H1 (cell line): ENCODE measurements around the gene ANGPTL8. TPM values are rescaled to one million over a fixed set of nuclear protein-coding genes. Genes with fewer than 3 reads are reported as not detected.

ENCODE experiments used
- HDAC2 ChIP-seq, 2 experiments: fragments of 300-600 bp in 1 of 2; sonication (generic) in 1 of 2; IDR thresholded peaks; 2 replicates each; pipeline ENCODE4 v1.6.1; 2011 to 2012; ENCODE audit warnings: low read depth in 2 of 2, low read length in 2 of 2, mild to moderate bottlenecking in 2 of 2, moderate library complexity in 2 of 2, borderline replicate concordance in 1 of 2, inconsistent platforms in 1 of 2
- NANOG ChIP-seq: IDR thresholded peaks from 2 replicates; pipeline ENCODE4 v1.6.1; 2011; ENCODE audit warnings: low read length, low read depth, mild to moderate bottlenecking, inconsistent platforms; ENCODE audit not compliant: insufficient read depth, poor library complexity, severe bottlenecking
- SP1 ChIP-seq: IDR thresholded peaks from 2 replicates; pipeline ENCODE4 v1.6.1; 2011; ENCODE audit warnings: low read depth, low read length
- polyA plus RNA-seq, 7 experiments: library from polyadenylated mRNA; depleted of rRNA in 3 of 7; stranded (reverse) in 5 of 7; unstranded in 2 of 7; fragments of >200 nt in 5 of 7; fragments of 200-250 nt in 2 of 7; gene quantifications; 1 replicate in 5 of 7; 2 replicates in 1 of 7; 4 replicates in 1 of 7; pipeline versions ENCODE4 v1.2.1 to v1.2.3, GENCODE V29; 2011 to 2013; ENCODE audit warnings: missing spikeins in 2 of 7, mixed read lengths in 2 of 7
- total RNA-seq: library from RNA; stranded (reverse); fragmentation: NEBNext Ultra II Directional; extraction: Animal tissue kit (Norgen Biotek cat#: 25700); gene quantifications from 2 replicates; pipeline ENCODE4 v1.2.1, GENCODE V29; 2021
- TF ChIP-seq, protein P1 (sequence below): fragments of 300-600 bp; sonication (generic); IDR thresholded peaks from 2 replicates; pipeline ENCODE4 v1.7.1; 2012; ENCODE audit warnings: low read length, moderate library complexity, mild to moderate bottlenecking, inconsistent platforms; ENCODE audit not compliant: insufficient replicate concordance
- TF ChIP-seq, protein P2 (sequence below): IDR thresholded peaks from 2 replicates; pipeline ENCODE4 v1.6.1; 2012; ENCODE audit warnings: inconsistent platforms
- TF ChIP-seq, protein P3 (sequence below): IDR thresholded peaks from 2 replicates; pipeline ENCODE4 v1.6.1; 2012; ENCODE audit warnings: low read length, inconsistent platforms
- TF ChIP-seq, protein P4 (sequence below): IDR thresholded peaks from 2 replicates; pipeline ENCODE4 v1.6.1; 2011; ENCODE audit warnings: low read length, improper control_type of control experiment

ANGPTL8 gene
- total and polyA plus RNA-seq, 2 of the 8 experiments (the other 6 are each of a cell fraction or from before 2014, with no cell fraction given): not detected

DNA sequence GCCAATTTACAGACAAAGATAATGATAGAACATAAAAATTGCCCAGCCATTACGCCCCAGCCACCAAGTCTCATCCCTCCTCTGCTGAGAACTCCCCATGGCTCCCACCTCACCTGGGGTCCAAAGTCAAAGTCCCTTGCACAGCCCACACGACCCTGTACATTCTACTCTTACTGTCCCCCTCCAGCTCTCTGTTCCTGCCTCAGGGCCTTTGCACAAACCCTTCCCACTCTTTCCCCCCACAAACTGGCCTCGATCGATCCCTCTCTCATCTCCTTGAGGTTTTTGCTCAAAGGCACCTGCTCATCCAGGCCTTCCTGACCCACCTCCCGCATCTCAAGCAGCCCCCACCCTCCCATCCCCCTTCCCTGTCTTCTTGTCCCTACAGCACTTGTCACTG lies 21.6 kb downstream of the ANGPTL8 start (continued):
- TF ChIP-seq, protein P1, sequence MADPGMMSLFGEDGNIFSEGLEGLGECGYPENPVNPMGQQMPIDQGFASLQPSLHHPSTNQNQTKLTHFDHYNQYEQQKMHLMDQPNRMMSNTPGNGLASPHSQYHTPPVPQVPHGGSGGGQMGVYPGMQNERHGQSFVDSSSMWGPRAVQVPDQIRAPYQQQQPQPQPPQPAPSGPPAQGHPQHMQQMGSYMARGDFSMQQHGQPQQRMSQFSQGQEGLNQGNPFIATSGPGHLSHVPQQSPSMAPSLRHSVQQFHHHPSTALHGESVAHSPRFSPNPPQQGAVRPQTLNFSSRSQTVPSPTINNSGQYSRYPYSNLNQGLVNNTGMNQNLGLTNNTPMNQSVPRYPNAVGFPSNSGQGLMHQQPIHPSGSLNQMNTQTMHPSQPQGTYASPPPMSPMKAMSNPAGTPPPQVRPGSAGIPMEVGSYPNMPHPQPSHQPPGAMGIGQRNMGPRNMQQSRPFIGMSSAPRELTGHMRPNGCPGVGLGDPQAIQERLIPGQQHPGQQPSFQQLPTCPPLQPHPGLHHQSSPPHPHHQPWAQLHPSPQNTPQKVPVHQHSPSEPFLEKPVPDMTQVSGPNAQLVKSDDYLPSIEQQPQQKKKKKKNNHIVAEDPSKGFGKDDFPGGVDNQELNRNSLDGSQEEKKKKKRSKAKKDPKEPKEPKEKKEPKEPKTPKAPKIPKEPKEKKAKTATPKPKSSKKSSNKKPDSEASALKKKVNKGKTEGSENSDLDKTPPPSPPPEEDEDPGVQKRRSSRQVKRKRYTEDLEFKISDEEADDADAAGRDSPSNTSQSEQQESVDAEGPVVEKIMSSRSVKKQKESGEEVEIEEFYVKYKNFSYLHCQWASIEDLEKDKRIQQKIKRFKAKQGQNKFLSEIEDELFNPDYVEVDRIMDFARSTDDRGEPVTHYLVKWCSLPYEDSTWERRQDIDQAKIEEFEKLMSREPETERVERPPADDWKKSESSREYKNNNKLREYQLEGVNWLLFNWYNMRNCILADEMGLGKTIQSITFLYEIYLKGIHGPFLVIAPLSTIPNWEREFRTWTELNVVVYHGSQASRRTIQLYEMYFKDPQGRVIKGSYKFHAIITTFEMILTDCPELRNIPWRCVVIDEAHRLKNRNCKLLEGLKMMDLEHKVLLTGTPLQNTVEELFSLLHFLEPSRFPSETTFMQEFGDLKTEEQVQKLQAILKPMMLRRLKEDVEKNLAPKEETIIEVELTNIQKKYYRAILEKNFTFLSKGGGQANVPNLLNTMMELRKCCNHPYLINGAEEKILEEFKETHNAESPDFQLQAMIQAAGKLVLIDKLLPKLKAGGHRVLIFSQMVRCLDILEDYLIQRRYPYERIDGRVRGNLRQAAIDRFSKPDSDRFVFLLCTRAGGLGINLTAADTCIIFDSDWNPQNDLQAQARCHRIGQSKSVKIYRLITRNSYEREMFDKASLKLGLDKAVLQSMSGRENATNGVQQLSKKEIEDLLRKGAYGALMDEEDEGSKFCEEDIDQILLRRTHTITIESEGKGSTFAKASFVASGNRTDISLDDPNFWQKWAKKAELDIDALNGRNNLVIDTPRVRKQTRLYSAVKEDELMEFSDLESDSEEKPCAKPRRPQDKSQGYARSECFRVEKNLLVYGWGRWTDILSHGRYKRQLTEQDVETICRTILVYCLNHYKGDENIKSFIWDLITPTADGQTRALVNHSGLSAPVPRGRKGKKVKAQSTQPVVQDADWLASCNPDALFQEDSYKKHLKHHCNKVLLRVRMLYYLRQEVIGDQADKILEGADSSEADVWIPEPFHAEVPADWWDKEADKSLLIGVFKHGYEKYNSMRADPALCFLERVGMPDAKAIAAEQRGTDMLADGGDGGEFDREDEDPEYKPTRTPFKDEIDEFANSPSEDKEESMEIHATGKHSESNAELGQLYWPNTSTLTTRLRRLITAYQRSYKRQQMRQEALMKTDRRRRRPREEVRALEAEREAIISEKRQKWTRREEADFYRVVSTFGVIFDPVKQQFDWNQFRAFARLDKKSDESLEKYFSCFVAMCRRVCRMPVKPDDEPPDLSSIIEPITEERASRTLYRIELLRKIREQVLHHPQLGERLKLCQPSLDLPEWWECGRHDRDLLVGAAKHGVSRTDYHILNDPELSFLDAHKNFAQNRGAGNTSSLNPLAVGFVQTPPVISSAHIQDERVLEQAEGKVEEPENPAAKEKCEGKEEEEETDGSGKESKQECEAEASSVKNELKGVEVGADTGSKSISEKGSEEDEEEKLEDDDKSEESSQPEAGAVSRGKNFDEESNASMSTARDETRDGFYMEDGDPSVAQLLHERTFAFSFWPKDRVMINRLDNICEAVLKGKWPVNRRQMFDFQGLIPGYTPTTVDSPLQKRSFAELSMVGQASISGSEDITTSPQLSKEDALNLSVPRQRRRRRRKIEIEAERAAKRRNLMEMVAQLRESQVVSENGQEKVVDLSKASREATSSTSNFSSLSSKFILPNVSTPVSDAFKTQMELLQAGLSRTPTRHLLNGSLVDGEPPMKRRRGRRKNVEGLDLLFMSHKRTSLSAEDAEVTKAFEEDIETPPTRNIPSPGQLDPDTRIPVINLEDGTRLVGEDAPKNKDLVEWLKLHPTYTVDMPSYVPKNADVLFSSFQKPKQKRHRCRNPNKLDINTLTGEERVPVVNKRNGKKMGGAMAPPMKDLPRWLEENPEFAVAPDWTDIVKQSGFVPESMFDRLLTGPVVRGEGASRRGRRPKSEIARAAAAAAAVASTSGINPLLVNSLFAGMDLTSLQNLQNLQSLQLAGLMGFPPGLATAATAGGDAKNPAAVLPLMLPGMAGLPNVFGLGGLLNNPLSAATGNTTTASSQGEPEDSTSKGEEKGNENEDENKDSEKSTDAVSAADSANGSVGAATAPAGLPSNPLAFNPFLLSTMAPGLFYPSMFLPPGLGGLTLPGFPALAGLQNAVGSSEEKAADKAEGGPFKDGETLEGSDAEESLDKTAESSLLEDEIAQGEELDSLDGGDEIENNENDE: no peak
- TF ChIP-seq, protein P2, sequence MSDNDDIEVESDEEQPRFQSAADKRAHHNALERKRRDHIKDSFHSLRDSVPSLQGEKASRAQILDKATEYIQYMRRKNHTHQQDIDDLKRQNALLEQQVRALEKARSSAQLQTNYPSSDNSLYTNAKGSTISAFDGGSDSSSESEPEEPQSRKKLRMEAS: no peak
- TF ChIP-seq, protein P3, sequence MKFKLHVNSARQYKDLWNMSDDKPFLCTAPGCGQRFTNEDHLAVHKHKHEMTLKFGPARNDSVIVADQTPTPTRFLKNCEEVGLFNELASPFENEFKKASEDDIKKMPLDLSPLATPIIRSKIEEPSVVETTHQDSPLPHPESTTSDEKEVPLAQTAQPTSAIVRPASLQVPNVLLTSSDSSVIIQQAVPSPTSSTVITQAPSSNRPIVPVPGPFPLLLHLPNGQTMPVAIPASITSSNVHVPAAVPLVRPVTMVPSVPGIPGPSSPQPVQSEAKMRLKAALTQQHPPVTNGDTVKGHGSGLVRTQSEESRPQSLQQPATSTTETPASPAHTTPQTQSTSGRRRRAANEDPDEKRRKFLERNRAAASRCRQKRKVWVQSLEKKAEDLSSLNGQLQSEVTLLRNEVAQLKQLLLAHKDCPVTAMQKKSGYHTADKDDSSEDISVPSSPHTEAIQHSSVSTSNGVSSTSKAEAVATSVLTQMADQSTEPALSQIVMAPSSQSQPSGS: no peak
- TF ChIP-seq NANOG (no peak), HDAC2 (IDR thresholded peaks at IDR 0.05; ENCODE audit: borderline replicate concordance in 1 of 2, low read depth in 2 of 2, low read length in 2 of 2) (no peak), SP1 (no peak)
- TF ChIP-seq, protein P4, sequence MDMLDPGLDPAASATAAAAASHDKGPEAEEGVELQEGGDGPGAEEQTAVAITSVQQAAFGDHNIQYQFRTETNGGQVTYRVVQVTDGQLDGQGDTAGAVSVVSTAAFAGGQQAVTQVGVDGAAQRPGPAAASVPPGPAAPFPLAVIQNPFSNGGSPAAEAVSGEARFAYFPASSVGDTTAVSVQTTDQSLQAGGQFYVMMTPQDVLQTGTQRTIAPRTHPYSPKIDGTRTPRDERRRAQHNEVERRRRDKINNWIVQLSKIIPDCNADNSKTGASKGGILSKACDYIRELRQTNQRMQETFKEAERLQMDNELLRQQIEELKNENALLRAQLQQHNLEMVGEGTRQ: no peak
